Stimulated activated CD8-positive, alpha-beta memory T cell treated with anti-CD3 and anti-CD28 coated beads, Interleukin-12 subunit alpha, Interleukin-12 subunit beta, amount 100 ng/mL, for 24 hours (primary cell): ENCODE results near the gene LILRA6.
A peak's percentile ranks its signal among the peaks of the same experiment; 100 is the strongest.
"Not testable (repeated sequence)": the region's sequence is repeated elsewhere in the genome, so short reads cannot be mapped to it uniquely, and the experiment has no call there.

Source experiments
- DNase-seq: peaks from one replicate; pipeline ENCODE4 v3.0.0-alpha.2; 2020; ENCODE audit errors: extremely low read depth

LILRA6 gene

DNA sequence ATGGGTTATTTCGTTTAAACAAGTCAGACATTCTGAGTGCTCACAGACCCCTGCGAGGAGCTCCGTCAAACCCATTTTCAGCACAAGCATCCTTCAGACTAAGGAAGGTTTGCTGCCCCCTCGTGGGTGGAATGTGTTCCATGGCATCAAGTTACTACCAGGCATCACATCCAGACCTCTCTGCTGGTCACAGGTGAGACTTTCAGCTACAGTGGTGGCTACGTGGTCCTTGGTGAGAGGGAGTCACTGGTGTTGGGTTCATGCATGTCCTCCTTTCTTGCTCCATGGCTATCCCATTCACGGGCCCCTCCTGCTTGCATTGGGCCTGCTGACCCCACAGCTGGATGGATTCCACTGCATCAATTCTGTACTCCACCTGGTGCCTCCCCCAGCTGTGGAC, 23.5 kb upstream of the LILRA6 start:
- DNase-seq = peak; percentile 31

DNA sequence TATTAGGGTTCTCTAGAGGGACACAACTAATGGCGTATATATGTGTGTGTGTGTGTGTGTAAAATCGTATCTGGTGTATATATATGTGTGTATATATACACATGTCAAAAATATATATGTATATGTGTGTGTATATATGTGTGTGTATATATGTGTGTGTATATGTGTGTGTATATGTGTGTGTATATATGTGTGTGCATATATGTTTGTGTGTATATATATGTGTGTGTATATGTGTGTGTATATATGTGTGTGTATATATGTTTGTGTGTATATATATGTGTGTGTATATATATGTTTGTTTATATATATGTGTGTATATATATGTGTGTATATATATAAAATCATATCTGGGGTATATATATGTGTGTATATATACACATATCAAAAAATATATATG, 19.9 kb upstream of the LILRA6 start:
- no peak for DNase-seq

DNA sequence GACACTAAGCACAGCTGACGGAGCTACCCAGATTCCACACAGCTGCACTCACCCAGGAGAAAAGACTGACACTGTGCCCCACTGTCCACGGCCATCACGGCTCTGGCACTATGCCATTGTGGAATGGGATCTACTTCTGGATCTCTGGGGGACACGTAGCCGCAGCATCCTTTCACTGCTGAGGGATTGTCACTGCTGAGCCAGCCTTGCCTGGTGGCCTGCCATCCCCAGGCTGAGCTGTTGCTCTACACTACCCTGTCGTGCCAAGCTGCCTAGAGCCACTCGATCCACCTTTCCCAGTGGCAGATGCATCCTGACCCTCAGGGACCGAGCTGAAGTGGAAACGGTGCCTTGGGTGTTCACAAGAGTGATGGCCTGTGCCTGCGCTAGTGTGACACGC, 19.5 kb upstream of the LILRA6 start:
- DNase-seq = no peak

GRCh38 chr19:54257116-54257480, 14.5 kb upstream of the LILRA6 start, which contains the start of gene LILRB5:
LILRB5 (minus strand) TSS chr19:54257273; CDS start chr19:54257193, 80 bp downstream.
- DNase-seq = no peak

GRCh38 chr19:54256250-54257115, 13.9 kb upstream of the LILRA6 start:
- DNase-seq = no peak

- no peak for DNase-seq
Observed at GRCh38 chr19:54255105-54255775, 12.7 kb upstream of the LILRA6 start.

- no peak for DNase-seq
Observed at GRCh38 chr19:54254195-54254906, 11.8 kb upstream of the LILRA6 start.

GRCh38 chr19:54253331-54254194, 11.0 kb upstream of the LILRA6 start:
- DNase-seq = no peak

DNA sequence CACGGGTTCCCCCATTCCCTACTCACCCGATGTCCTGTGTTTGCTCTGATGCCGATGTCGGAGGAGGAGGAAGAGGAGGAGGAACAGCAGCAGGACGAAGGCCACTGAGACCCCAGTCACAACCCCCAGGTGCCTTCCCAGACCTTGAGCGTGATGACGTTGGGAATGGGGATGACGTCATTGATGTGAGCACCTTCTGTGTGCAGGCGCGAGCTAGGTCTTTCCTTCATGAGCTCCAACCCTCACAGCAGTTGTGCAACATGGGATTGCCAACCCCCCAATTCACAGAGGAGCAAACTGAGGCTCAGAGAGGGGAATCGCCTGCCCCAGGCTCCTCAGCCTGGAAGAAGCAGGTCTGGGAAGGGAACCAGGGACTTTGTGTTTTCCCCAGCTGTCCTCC, 10.3 kb upstream of the LILRA6 start:
- DNase-seq = no peak

DNA sequence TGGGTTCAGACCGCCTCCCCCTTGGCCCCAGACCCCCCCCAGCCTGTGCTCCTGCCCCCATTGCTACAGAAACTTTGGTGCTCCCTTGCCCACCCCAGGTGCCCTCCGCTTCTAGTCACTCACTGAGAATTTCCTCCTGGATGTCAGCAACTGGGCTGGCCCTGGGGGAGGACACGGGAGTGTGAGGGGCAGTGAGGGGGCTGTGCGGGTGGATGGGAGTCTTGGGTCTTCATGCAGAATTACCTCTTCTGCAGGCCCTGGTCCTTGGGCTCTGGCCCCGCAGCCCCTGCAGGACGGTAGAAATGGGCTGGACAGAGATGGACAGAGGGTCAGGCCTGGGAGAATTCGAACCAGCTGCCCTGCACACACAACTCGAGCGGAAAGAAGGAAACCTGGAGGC, 9.7 kb upstream of the LILRA6 start:
- DNase-seq = no peak

DNA sequence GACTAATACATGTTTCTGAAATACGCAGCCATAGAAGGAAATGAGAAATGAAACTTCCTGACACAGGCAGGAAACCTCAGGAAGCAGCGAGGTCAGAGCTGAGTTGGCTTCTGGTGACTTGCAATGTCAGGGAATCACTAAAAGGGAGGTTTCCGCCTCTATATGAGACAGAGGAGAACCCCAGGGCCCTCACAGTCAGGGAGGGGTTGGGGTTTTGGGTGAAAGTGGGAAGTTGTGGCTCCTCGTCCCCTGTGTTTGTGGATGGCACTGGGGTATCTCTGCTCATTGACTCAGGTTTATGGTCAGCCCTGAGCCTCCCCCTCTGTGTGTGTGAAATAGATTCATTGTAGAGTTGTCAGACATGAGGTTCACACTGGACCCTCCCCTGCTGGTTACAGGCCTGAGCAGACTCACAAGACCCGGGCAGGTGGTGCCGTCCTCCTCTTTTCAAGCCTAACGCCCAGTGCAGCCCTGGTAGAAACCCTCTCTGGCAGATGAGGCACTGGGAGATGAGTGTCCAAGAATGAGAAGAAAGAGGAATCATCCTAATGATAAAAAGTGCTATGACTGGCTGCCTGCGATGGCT, 5.5 kb upstream of the LILRA6 start:
- no peak for DNase-seq

DNA sequence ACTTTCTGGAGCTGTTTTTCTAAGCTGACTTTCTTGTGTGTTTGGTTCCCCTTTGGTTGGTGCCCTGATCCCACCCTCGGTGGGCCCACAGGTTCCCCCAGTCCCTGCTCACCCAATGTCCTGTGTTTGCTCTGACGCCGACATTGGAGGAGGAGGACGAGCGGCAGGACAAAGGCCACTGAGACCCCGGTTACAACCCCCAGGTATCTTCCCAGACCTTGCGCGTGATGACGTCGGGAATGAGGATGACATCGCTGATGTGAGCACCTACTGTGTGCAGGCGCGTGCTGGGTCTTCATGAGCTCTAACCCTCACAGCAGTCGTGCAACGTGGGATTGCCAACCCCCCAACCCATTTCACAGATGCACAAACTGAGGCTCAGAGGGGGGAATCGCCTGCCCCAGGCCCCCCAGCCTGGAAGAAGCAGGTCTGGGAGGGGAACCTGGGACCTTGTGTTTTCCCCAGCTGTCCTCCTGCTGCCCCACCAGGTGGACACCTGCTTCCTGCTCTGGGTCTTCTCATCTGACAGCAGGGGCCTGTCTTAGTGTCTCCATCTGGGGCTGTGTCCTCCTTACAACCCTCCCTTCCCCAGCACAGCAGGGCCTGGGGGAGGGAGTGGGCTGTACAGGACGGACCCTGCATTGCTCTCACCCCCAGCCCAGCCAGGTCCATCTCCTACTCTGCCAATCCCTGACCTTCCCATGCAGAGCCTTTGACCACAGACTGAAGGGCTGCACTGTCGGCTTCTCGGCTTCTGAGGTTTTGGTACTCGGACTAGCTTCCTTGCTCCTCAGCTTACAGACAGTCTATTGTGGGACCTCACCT, 4.7 kb upstream of the LILRA6 start:
- DNase-seq = no peak

- no peak for DNase-seq
Observed at GRCh38 chr19:54245936-54246335, 3.3 kb upstream of the LILRA6 start.

DNA sequence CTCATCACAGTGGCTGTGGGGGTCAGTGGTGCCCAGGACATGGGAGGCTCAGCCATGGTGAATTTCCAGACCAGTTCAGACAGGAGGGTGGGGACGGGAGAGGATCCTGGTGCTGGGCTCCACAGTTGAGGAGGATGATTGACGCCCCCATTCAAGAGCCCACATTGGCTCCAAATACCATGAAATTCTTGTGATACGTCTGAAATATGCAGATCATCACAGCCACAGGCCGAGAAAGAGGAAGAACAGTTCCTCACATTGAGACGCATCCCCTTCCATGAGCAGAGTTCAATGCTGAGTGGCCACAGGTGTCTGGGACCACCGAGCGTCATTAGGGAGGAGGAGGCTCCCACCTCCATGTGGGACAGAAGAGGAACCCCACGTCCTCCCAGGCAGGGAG, 1.2 kb upstream of the LILRA6 start:
- not testable (repeated sequence) for DNase-seq

DNA sequence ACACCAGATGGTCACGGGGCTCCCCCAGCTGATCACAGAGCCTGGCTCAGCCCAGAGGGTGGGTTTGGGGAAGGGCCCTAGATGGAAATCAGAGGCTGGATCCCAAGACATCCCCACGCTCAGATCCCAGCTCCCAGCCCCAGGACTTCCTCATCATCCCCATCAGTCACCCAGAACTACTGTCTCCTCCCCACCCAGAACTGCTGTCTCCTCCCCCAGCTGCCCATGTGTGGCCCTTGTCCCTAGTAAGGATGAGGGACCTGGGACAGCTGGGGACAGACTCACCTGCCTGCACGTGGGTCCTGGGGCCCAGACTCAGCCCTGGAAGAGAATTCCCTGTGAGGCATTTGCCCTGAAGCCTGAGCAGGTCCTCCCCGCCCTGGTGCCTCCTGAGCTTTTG, 356 bp downstream of the LILRA6 start:
- DNase-seq = not testable (repeated sequence)

DNA sequence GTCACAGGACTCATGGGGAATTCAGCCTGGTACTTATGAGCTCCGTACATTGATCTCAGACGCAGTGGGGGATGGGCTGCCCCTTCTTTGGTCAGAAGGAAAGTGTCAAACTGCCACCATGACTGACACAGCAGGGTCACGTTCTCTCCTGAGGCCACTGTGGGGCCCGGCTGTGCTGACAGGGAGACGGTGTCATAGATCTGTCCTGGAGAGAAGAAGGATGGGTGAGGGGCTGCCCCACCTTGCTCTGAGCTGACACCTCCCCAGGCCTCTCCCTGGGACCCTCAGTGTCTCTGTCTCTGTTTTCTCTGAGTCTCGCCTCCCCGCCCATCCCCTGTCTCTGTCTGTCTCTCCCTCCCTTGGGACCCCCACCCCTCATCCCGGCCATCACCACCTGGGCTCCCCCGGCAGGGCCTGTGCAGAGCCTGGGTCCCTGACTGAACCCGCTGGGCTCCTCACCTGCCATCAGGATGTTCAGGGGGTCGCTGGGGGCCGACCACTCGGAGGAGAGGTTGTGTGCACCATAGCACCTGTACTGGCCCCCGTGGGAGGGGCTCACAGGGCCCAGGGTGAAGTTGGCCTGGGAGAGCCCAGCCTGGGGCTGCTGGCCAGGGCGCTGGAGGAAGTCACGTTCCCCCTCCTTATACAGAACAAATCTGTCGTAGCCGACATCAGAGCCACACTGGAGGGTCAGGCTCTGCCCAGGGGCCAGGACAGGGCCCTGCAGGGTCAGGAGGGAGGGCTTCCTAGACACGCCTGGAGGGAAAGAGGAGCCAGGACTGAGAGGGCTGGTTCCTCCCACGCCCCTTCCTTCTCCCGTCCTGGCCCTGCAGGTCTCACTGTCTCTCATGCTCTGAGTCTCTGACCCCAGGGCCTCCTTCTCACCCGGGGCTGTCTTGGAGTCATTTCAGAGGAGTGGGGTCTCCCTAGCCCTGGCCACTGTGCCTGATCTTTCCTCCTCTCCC, 1.9 kb downstream of the LILRA6 start:
- DNase-seq = not testable (repeated sequence)

DNA sequence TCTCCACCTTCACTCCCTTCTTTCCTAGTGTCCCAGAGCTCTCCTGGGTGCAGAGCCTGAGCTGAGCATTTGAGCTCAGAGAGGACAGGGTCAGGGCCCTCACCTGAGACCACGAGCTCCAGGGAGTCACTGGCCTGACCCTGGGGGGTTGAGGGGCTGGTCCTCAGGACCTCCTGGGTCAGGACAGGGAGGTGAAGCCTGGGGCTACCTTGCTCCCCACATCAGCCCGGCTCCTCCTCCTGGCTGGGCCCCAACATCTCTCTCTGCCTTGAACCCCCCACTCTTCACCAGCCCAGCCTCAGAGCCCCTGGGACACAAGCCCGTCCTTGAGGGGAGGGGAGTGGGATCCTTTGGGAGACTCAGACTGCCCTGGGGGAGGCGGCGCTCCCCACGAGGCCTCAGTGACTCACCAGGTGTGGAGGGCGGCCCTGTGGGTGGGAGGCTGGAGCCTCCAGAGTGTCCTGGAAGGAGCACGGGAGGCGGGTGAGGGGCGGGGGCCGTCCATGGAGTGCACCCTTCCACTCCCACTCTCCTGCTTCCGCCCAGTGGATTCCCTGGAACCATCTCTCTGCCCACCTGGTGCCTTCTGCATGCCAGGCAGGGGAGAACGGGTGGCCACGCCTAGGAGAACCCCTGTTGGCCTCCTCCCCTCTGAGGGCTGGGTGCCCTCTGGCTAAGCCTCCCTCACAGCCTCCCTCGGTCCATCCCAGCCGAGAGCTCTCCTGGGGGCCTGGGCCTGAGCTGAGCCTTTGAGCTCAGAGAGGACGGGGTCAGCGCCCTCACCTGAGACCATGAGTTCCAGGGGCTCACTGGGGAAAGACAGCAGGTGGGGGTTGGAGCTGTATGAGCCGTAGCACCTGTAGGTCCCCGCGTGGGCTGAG, 2.9 kb downstream of the LILRA6 start:
- DNase-seq = not testable (repeated sequence)

DNA sequence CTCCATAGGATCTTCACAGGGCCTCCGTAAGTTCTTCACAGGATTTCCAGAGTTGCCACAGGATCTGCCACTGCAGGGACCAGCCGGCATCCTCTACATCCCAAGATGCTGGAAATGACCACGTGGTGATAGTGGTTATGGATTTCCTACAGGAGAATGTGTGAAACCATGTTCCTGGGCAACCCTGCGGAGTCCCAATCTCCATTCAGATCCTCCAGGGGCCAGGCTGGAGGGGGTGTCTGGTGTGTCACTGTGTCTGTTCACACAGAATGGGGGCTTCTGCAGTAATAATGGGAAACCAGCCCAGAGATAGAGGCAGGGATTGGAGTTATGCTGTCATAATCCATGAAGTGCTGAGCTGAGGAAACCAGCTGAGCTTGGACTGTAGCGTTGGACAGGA, 8.6 kb downstream of the LILRA6 start:
- no peak for DNase-seq
